OCI-LY3 (cell line): Measurements from ENCODE around the gene TBCA.

ENCODE experiments used
- H2AFZ ChIP-seq: fragments of 200-600, 300-600 bp; shearing (Covaris generic); 2 replicates; pipeline ENCODE4 v1.6.0; 2014; ENCODE audit warnings: antibody characterized with exemption, low read depth, low read length
- H3K27ac ChIP-seq: fragments of 200-600, 300-600 bp; sonication (generic); 2 replicates; pipeline ENCODE4 v1.5.1; 2014; ENCODE audit warnings: mild to moderate bottlenecking, low read length, moderate library complexity, mixed read lengths
- H3K27me3 ChIP-seq: fragments of 200-600, 300-600 bp; sonication (generic); 2 replicates; pipeline ENCODE4 v1.6.1; 2014; ENCODE audit warnings: low read depth, low read length, mixed read lengths
- H3K36me3 ChIP-seq: fragments of 200-600, 300-600 bp; sonication (generic); replicated peaks from 2 replicates; pipeline ENCODE3; 2014; ENCODE audit warnings: low read depth, low read length, mixed read lengths
- H3K4me1 ChIP-seq: fragments of 300-600, 200-600 bp; sonication (generic); 2 replicates; pipeline ENCODE4 v1.6.1; 2014; ENCODE audit warnings: low read length, mixed read lengths
- H3K4me2 ChIP-seq: fragments of 200-600, 300-600 bp; sonication (generic); 2 replicates; pipeline ENCODE4 v1.6.1; 2014; ENCODE audit warnings: low read length, mixed read lengths
- H3K4me3 ChIP-seq: fragments of 300-600, 200-600 bp; sonication (generic); 2 replicates; pipeline ENCODE4 v1.5.1; 2014; ENCODE audit warnings: antibody characterized with exemption, mild to moderate bottlenecking, low read length, moderate library complexity
- H3K79me2 ChIP-seq: fragments of 300-600, 200-600 bp; shearing (Covaris generic); 2 replicates; pipeline ENCODE4 v1.6.1; 2014; ENCODE audit warnings: mild to moderate bottlenecking, low read length, mixed read lengths
- H3K9ac ChIP-seq: fragments of 300-600, 200-600 bp; shearing (Covaris generic); 2 replicates; pipeline ENCODE4 v1.6.0; 2014; ENCODE audit warnings: mild to moderate bottlenecking, low read length, moderate library complexity
- H3K9me3 ChIP-seq: fragments of 200-600, 300-600 bp; shearing (Covaris generic); 2 replicates; pipeline ENCODE4 v1.6.1; 2014; ENCODE audit warnings: low read length, mixed read lengths; ENCODE audit not compliant: insufficient read depth
- H4K20me1 ChIP-seq: fragments of 200-600, 300-600 bp; sonication (generic); 2 replicates; pipeline ENCODE4 v1.6.1; 2016; ENCODE audit warnings: low read length, mixed read lengths; ENCODE audit not compliant: insufficient read depth
- EZH2phosphoT487 ChIP-seq: fragments of 200-600 bp; shearing (Covaris generic); IDR thresholded peaks from 2 replicates; pipeline ENCODE4 v1.6.1; 2018; ENCODE audit warnings: antibody characterized with exemption, mixed run types, low read depth
- TF ChIP-seq, protein P1 (sequence below): fragments of 200-600, 300-600 bp; sonication (generic); IDR thresholded peaks from 2 replicates; pipeline ENCODE4 v1.5.1; 2014; ENCODE audit warnings: antibody characterized with exemption, low read length, low read depth

Gene TBCA, protein sequence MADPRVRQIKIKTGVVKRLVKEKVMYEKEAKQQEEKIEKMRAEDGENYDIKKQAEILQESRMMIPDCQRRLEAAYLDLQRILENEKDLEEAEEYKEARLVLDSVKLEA

DNA sequence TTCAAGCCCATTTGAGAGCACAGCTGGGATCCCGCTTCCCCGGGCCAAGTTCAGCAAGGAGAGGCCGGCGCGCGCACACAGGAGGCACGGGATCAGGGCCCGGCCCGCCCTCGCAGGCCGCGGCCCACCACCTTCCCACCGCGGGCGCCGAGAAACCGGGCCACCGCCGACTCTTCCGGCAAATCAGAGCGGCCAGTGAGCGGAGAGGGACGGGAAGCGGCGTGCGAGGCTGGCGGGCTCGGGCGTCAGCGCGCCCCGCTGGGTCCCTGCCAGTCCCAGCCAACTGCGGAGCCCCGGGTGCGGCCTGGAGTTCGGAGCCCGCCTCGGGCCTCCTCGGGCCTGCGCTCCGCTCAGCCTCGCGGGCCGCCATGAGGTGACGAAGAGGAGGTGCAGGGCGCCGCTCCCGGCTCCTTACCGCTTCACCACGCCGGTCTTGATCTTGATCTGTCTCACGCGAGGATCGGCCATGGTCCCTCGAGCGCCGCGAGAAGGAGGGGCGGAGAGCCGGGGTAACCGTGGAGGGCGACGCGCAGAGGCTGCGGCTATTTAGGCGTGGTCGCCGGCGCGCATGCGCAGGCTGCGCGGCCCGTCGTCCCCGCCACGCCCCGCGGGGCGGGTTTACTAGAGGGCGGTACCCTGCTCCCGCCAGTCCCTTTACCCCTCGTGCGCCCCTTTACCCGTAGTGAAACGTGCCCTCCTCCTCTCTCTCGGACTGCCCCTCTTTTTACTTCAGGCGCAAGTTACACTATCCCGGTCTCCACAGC is at the start of gene TBCA:
TBCA (minus strand) TSS at position 550 of the 764 bp plus-strand sequence; CDS start at position 468, 82 bp downstream.
- TF ChIP-seq, protein P1, sequence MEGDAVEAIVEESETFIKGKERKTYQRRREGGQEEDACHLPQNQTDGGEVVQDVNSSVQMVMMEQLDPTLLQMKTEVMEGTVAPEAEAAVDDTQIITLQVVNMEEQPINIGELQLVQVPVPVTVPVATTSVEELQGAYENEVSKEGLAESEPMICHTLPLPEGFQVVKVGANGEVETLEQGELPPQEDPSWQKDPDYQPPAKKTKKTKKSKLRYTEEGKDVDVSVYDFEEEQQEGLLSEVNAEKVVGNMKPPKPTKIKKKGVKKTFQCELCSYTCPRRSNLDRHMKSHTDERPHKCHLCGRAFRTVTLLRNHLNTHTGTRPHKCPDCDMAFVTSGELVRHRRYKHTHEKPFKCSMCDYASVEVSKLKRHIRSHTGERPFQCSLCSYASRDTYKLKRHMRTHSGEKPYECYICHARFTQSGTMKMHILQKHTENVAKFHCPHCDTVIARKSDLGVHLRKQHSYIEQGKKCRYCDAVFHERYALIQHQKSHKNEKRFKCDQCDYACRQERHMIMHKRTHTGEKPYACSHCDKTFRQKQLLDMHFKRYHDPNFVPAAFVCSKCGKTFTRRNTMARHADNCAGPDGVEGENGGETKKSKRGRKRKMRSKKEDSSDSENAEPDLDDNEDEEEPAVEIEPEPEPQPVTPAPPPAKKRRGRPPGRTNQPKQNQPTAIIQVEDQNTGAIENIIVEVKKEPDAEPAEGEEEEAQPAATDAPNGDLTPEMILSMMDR = no peak
- no peak for TF ChIP-seq EZH2phosphoT487
- Histone ChIP-seq H3K36me3 (peaks cover 10% of the 10 kb centered on the region), H3K4me3 (peak within 1 kb of the TSS; percentile 96), H3K27me3 (no peaks in the 10 kb centered on the region), H3K4me1 (peaks cover 14% of the 10 kb centered on the region), H3K9ac (peak within 1 kb of the TSS; percentile 88), H3K9me3 (no peaks in the 10 kb centered on the region), H3K27ac (peak within 1 kb of the TSS; percentile 67), H3K4me2 (peak within 1 kb of the TSS; percentile 92), H4K20me1 (peaks cover 38% of the 10 kb centered on the region), H2AFZ (peak within 1 kb of the TSS; percentile 89), H3K79me2 (peaks cover 51% of the 10 kb centered on the region)

- no peak overlapping the region for H3K4me2 ChIP-seq
- H3K27me3 ChIP-seq = no peaks in the 10 kb centered on the region
- H3K36me3 ChIP-seq = no peaks in the 10 kb centered on the region
- H3K27ac ChIP-seq = no peak overlapping the region
- H3K4me3 ChIP-seq = no peak overlapping the region
- TF ChIP-seq, protein P1 = no peak
- TF ChIP-seq EZH2phosphoT487 = no peak
- no peaks in the 10 kb centered on the region for H3K4me1 ChIP-seq
- H3K79me2 ChIP-seq = no peaks in the 10 kb centered on the region
- no peak overlapping the region for H3K9ac ChIP-seq
- H2AFZ ChIP-seq = no peak overlapping the region
- no peaks in the 10 kb centered on the region for H4K20me1 ChIP-seq
- no peaks in the 10 kb centered on the region for H3K9me3 ChIP-seq
Measured at GRCh38 chr5:77824981-77825380, 48.8 kb upstream of the TBCA start.

GRCh38 chr5:77816686-77817085 is 40.5 kb upstream of the TBCA start:
- no peaks in the 10 kb centered on the region for H3K27me3 ChIP-seq
- H3K27ac ChIP-seq = no peak overlapping the region
- no peaks in the 10 kb centered on the region for H4K20me1 ChIP-seq
- no peak overlapping the region for H3K4me3 ChIP-seq
- no peak overlapping the region for H3K4me2 ChIP-seq
- H3K79me2 ChIP-seq = no peaks in the 10 kb centered on the region
- H2AFZ ChIP-seq = no peak overlapping the region
- H3K9me3 ChIP-seq = no peaks in the 10 kb centered on the region
- H3K4me1 ChIP-seq = no peaks in the 10 kb centered on the region
- TF ChIP-seq, protein P1 = no peak
- no peak for TF ChIP-seq EZH2phosphoT487
- H3K36me3 ChIP-seq = no peaks in the 10 kb centered on the region
- no peak overlapping the region for H3K9ac ChIP-seq

GRCh38 chr5:77812926-77813589 is 36.9 kb upstream of the TBCA start:
- H3K27me3 ChIP-seq = no peaks in the 10 kb centered on the region
- H3K9ac ChIP-seq = no peak overlapping the region
- no peaks in the 10 kb centered on the region for H3K4me1 ChIP-seq
- H3K36me3 ChIP-seq = no peaks in the 10 kb centered on the region
- H3K4me2 ChIP-seq = no peak overlapping the region
- H3K4me3 ChIP-seq = no peak overlapping the region
- no peak overlapping the region for H3K27ac ChIP-seq
- no peaks in the 10 kb centered on the region for H4K20me1 ChIP-seq
- H3K9me3 ChIP-seq = no peaks in the 10 kb centered on the region
- no peak overlapping the region for H2AFZ ChIP-seq
- H3K79me2 ChIP-seq = no peaks in the 10 kb centered on the region
- no peak for TF ChIP-seq EZH2phosphoT487
- TF ChIP-seq, protein P1 = no peak
